SK-N-SH (cell line): ENCODE data around the gene ABO.

Experiments
- CTCF ChIP-seq: fragments of 200-600 bp; sonication (generic); IDR thresholded peaks from 2 replicates; pipeline ENCODE4 v1.6.1; 2017; ENCODE audit warnings: antibody characterized with exemption, mild to moderate bottlenecking, moderate library complexity
- GABPA ChIP-seq: IDR thresholded peaks from 2 replicates; pipeline ENCODE4 v1.4.0; 2012; ENCODE audit warnings: low read depth, mild to moderate bottlenecking
- JUND ChIP-seq: IDR thresholded peaks from 2 replicates; pipeline ENCODE4 v1.4.0; 2012
- MAX ChIP-seq: IDR thresholded peaks from 2 replicates; pipeline ENCODE4 v1.4.0; 2012; ENCODE audit warnings: low read depth
- NFIC ChIP-seq: IDR thresholded peaks from 2 replicates; pipeline ENCODE4 v1.4.0; 2012; ENCODE audit warnings: borderline replicate concordance
- POLR2AphosphoS5 ChIP-seq: IDR thresholded peaks from 2 replicates; pipeline ENCODE4 v1.6.1; 2012; ENCODE audit warnings: low read depth, low read length
- RAD21 ChIP-seq: IDR thresholded peaks from 2 replicates; pipeline ENCODE4 v1.6.1; 2012; ENCODE audit warnings: mild to moderate bottlenecking, low read length
- REST ChIP-seq: IDR thresholded peaks from 2 replicates; pipeline ENCODE4 v1.6.1; 2012; ENCODE audit warnings: mild to moderate bottlenecking, low read depth, low read length, moderate library complexity
- RFX5 ChIP-seq: IDR thresholded peaks from 2 replicates; pipeline ENCODE4 v1.6.1; 2012; ENCODE audit warnings: mild to moderate bottlenecking, improper control_type of control experiment, low read length
- SMC3 ChIP-seq: IDR thresholded peaks from 2 replicates; pipeline ENCODE4 v1.6.1; 2012; ENCODE audit warnings: low read depth, low read length, improper control_type of control experiment
- TAF1 ChIP-seq: IDR thresholded peaks from 2 replicates; pipeline ENCODE4 v1.6.1; 2012; ENCODE audit warnings: low read depth, mild to moderate bottlenecking, low read length, moderate library complexity, borderline replicate concordance

- no peak for TF ChIP-seq CTCF
- no peak for TF ChIP-seq POLR2AphosphoS5
- TF ChIP-seq GABPA: no peak
- TF ChIP-seq RFX5: no peak
- no peak for TF ChIP-seq REST
- TF ChIP-seq TAF1: no peak
- TF ChIP-seq SMC3: no peak
- TF ChIP-seq RAD21: no peak
- TF ChIP-seq NFIC: no peak
- no peak for TF ChIP-seq MAX
- no peak for TF ChIP-seq JUND
Measured at GRCh38 chr9:133250741-133251170, 24.2 kb downstream of the ABO start.
